Right lobe of liver (tissue), 6 donors: Measurements from ENCODE around the gene CMKLR1. TPM values are rescaled to one million over a fixed set of nuclear protein-coding genes. Genes with fewer than 3 reads are reported as not detected.

ENCODE experiments used
- ATAC-seq, 4 donors: fragments of 200-7000 bp; cut with Tn5 transposase; one replicate each; pipeline ENCODE4 v1.9.1; 2020; ENCODE audit warnings: mild to moderate bottlenecking in 4 of 4, moderate library complexity in 4 of 4
- DNase-seq, 3 donors: peaks; one replicate each; pipeline ENCODE4 v3.0.0-alpha.2; 2020
- H3K27ac ChIP-seq, 3 donors: fragments of 200-600 bp; one replicate each; pipeline ENCODE4 v1.8.0; 2022
- H3K27me3 ChIP-seq, 2 donors: fragments of 200-600 bp; one replicate each; pipeline ENCODE4 v1.8.0; 2022
- H3K36me3 ChIP-seq, 4 donors: fragments of 200-600 bp; sonication (generic) in 1 of 4; one replicate each; pipeline versions ENCODE4 v1.5.1 to v1.8.0; 2017 to 2022; ENCODE audit warnings: control low read depth in 1 of 4
- H3K4me1 ChIP-seq, 4 donors: fragments of 200-600 bp; sonication (generic) in 1 of 4; one replicate each; pipeline versions ENCODE4 v1.5.1 to v1.8.0; 2017 to 2022; ENCODE audit warnings: control low read depth in 1 of 4
- H3K4me3 ChIP-seq, 3 donors: fragments of 200-600 bp; one replicate each; pipeline ENCODE4 v1.8.0; 2022
- H3K9me3 ChIP-seq, 4 donors: fragments of 200-600 bp; sonication (generic) in 1 of 4; one replicate each; pipeline versions ENCODE4 v1.5.1 to v1.8.0; 2017 to 2022; ENCODE audit warnings: control low read depth in 1 of 4
- POLR2A ChIP-seq: fragments of 450-650 bp; IDR thresholded peaks from one replicate; pipeline ENCODE4 v1.6.1; 2017; ENCODE audit warnings: antibody characterized with exemption, mild to moderate bottlenecking
- WGBS: methylation state at CpG from one replicate; pipeline ENCODE4 v1.1.6; 2018; ENCODE audit warnings: low coverage, low lambda C conversion rate; ENCODE audit not compliant: insufficient coverage; ENCODE audit errors: missing lambda C conversion rate; 5-methylcytosine and 5-hydroxymethylcytosine counted together
- intact Hi-C, 2 donors: fragments of 100-400 bp; cut with DNase I; formaldehyde crosslinking; loops; one replicate each; pipeline versions ENCODE4 v1.11.2 to v1.14.1; 2022
- total RNA-seq, 6 experiments: library from RNA; depleted of rRNA in 2 of 6; stranded (reverse); fragments of >200 nt in 2 of 6; fragmentation: NEBNext Ultra II Directional in 3 of 6; extraction: Animal tissue kit (Norgen Biotek cat#: 25700) in 3 of 6; gene quantifications; one replicate each; pipeline versions ENCODE4 v1.1.0 to v1.2.4, GENCODE V29; 2016 to 2023
- TF ChIP-seq, protein P1 (sequence below), 4 donors: fragments of 200-600 bp in 3 of 4; fragments of 450-650 bp in 1 of 4; IDR thresholded peaks; one replicate each; pipeline versions ENCODE4 v1.5.1 to v1.8.0; 2016 to 2022; ENCODE audit warnings: antibody characterized with exemption in 4 of 4, mild to moderate bottlenecking in 2 of 4
- donor health status: DM: no; HTN: yes; CAD: no.
- donor health status: DM: no; HTN: no; CAD: no.
- donor health status: DM: no; HTN: no; CAD: no.
- donor health status: DM: no; HTN: yes; CAD: no.
- donor health status: DM: no; HTN: yes; CAD: no.

Gene CMKLR1
- total RNA-seq, 6 experiments from 2014 or later, result 1.5 to 8.2 (median 4.2) TPM

DNA sequence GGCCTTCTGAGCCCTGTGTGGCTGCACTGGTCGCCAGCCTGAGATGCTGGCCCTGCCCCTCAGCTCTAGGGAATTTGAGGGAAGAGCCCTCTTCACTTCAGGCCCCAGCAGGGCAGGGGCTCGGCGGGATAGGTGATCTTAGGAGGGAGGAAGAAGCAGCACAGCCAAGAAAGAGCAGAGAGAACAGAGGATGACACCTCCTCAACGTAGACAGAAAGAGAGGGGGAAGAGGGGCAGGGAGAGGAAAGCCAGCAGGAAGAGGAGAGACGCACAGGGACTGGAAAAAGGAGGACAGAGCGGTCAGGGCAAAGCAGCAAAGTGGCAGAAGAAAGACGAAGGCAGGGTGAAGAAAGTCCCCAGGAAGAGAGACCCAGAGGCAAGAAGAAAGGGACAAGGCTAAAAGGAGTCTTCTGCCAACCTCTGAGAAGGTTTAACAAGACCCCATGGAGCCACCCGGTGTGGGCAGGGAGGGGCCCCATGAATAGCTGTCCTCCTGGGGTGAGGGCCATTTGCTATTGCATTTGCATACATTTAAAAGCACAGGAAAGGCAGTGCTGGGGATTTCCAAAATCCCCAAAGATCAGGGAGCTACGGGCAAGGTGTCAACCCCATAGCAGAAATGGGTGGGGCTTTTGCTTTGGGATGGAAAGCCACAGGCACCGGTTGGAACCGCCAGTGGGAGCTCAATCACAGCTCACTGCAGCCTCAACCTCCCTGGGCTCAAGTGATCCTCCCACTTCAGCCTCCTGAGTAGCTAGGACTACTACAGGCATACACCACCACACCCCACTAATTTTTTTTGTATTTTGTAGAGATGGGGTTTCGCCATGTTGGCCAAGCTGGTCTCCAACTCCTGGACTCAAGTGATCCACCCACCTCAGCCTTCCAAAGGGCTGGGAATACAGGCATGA, 22.7 kb downstream of the CMKLR1 start:
- Histone ChIP-seq H3K4me3 (no peak overlapping the region), H3K9me3 (no peaks in the 10 kb centered on the region), H3K27ac (no peak overlapping the region), H3K27me3 (no peaks in the 10 kb centered on the region), H3K4me1 (peaks cover 0 to 5% (median 0%) of the 10 kb centered on the region in 4 donors), H3K36me3 (no peaks in the 10 kb centered on the region)
- DNase-seq (no peak), ATAC-seq (no peak)
- WGBS, result 38% methylated on average over 6 of the region's 12 CpGs
- TF ChIP-seq POLR2A, result no peak
- TF ChIP-seq, protein P1, sequence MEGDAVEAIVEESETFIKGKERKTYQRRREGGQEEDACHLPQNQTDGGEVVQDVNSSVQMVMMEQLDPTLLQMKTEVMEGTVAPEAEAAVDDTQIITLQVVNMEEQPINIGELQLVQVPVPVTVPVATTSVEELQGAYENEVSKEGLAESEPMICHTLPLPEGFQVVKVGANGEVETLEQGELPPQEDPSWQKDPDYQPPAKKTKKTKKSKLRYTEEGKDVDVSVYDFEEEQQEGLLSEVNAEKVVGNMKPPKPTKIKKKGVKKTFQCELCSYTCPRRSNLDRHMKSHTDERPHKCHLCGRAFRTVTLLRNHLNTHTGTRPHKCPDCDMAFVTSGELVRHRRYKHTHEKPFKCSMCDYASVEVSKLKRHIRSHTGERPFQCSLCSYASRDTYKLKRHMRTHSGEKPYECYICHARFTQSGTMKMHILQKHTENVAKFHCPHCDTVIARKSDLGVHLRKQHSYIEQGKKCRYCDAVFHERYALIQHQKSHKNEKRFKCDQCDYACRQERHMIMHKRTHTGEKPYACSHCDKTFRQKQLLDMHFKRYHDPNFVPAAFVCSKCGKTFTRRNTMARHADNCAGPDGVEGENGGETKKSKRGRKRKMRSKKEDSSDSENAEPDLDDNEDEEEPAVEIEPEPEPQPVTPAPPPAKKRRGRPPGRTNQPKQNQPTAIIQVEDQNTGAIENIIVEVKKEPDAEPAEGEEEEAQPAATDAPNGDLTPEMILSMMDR (IDR thresholded peaks at IDR 0.05), result no peak
- intact Hi-C loops, result no loop called here

DNA sequence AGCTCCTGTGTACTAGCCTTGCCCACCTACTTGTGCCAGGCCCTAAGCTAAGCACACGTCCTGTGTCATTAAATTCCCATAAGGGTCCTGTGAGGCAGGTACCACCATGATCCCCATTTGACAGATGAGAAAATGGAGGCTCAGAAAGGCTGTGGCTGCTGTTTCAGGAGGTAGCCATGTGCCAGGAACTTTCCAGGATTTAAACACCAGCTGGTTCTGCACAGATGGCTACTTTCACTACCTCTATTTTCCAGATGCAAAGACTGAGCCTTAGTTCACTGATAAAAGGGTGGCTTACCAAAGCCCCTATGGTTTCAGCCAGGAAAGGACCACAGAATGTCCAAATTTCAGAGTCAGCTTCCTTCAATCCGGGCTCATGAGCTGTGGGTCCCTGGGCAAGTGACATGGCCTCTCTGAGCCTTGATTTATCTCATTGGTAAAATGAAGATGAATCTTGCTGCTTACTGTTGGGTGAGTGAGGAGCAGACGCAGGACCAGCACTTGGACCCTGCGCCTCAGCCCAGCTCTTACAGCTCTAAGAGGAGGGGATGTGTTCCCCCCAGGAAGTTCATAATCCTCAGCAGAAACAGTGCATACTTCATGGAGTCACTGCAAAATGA, 23.5 kb downstream of the CMKLR1 start:
- Histone ChIP-seq H3K27ac (no peak overlapping the region), H3K27me3 (no peaks in the 10 kb centered on the region), H3K4me1 (peaks cover 0 to 5% (median 0%) of the 10 kb centered on the region in 4 donors), H3K4me3 (no peak overlapping the region), H3K36me3 (no peaks in the 10 kb centered on the region), H3K9me3 (no peaks in the 10 kb centered on the region)
- intact Hi-C loops, result no loop called here
- ATAC-seq, result peak in 1 of 4 donors; percentile 7
- no peak for DNase-seq
- no peak for TF ChIP-seq POLR2A
- TF ChIP-seq, protein P1 (IDR thresholded peaks at IDR 0.05), result no peak
- WGBS, result 36% methylated on average over 2 of the region's 4 CpGs

DNA sequence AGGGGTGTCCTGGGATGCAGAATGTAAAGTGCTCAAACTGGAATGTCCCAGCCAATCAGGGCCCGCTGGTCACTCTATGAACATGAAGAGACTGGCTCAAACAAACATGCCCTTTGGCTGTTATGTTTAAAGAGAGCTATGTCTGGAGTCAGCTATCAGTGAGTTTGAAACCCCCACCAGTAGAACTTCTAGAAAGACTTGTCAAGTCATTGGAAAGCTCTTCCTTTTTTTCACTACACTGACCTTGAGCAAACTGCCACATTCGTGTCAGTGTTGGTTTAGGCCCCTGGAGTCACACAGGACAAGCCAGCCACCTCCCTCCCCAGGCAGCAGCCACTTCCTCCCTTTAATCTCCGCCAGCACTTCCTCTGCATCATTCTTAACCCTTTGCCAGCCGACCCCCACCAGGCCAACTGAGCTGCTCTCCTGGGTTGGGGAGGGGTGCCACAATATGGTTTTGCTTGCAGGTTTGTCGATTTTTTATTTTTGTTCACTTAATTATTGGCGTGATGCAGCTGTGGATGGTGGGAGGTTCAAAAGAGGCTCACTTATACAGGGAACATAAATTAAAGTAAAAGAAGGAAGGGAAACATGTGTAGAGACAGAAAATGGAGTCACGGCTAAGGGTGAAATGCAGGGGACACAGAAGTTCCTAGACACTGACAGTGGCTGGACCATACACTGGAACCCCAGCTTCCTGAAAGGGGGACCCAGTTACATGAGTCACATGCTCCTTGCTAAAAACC, 25.3 kb downstream of the CMKLR1 start:
- WGBS, result 26% methylated on average over 6 of the region's 7 CpGs
- Histone ChIP-seq H3K27ac (peak overlapping the region in 2 of 3 donors; percentile 50 to 53), H3K4me3 (no peak overlapping the region), H3K36me3 (no peaks in the 10 kb centered on the region), H3K9me3 (no peaks in the 10 kb centered on the region), H3K4me1 (peaks cover 0 to 5% (median 0%) of the 10 kb centered on the region in 4 donors), H3K27me3 (no peaks in the 10 kb centered on the region)
- ATAC-seq (peak; percentile 65 to 76 (median 70)), DNase-seq (peak in 1 of 3 donors; percentile 43)
- TF ChIP-seq, protein P1 (IDR thresholded peaks at IDR 0.05), result no peak
- no peak for TF ChIP-seq POLR2A
- intact Hi-C loops, result no loop called here

DNA sequence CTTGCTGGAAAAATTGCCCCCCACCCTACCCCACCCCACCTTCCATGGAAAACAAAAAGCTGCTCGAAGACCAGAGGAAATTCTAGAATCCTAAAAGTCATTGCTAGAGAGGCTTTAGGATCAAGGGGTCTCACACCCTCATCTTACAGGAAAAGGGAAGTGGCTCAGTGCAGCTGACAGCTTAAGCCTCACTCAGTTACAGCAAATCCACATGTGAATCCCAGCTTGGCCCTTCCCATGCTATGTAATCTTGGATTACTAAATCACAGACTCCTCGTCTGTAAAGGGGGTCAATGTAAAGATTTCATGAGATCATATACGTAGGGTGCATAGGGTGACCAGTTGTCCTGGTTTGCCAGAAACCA, 25.9 kb downstream of the CMKLR1 start:
- Histone ChIP-seq H3K27me3 (no peaks in the 10 kb centered on the region), H3K36me3 (no peaks in the 10 kb centered on the region), H3K27ac (peak overlapping the region in 2 of 3 donors; percentile 50 to 53), H3K4me3 (no peak overlapping the region), H3K9me3 (no peaks in the 10 kb centered on the region), H3K4me1 (peaks cover 0 to 5% (median 0%) of the 10 kb centered on the region in 4 donors)
- intact Hi-C loops, result no loop called here
- DNase-seq (no peak), ATAC-seq (peak in 3 of 4 donors; percentile 12 to 28 (median 22))
- WGBS, result 40% methylated on average over 2 of the region's 3 CpGs
- TF ChIP-seq, protein P1 (IDR thresholded peaks at IDR 0.05), result no peak
- no peak for TF ChIP-seq POLR2A
